ENCODE results near the gene TP63.
A peak's percentile ranks its signal among the peaks of the same experiment; 100 is the strongest.

TP63 gene

DNA sequence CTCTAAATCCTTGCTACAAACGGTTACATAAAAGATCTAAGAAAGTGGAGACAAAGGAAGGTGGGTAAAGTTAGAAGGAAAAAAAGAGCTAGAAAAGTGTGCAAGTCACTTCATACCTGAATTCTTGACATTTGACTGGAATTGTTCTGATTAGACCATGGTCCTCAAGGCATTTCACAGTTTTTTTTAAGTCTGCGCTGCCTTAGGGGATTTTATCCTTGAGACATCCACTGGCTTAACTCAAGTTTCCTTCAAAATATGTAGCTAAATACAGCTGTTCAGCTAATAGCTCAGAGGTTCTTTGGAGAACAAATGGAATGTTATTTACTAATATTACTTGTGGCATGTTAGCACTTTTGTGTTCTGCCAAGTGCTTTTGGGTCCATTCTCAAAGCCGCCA is 236.9 kb downstream of the TP63 start:
- no peak for DNase-seq (ENCODE audit: low read depth)

DNA sequence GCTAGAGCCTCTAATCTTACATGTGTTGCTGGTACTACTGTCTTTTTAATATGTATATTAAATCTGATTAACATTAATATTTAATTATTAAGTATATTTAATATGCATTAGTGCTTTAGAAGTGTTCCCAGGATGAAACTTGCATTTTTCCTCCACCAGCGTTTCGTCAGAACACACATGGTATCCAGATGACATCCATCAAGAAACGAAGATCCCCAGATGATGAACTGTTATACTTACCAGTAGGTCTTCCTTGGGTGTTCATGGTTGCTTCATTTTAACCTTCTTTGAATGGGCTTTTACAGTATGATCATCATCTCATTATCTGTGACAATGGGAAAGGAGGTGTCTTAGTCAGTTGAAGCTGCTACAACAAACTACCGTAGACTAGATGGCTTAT is 238.0 kb downstream of the TP63 start:
- no peak for DNase-seq (ENCODE audit: low read depth)

DNA sequence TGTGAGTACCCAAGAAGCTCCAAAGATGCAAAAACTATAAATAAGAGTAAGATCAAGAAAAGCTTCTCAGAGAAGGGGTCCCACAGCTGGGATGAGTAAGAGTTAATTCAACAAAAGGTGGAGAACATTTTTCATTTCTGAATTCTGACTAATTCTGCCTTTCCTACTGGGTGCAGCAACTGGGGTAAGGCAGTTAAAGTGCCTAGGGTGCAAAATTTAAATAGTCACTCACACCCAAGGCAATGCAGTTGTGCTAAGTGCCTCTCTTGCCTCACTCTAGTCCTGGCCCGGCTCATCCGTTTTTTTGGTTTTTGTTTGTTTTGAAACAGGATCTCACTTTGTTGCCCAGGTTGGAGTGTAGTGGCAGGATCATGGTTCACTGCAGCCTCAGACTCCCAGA is 240.2 kb downstream of the TP63 start:
- DNase-seq (ENCODE audit: low read depth) = no peak

DNA sequence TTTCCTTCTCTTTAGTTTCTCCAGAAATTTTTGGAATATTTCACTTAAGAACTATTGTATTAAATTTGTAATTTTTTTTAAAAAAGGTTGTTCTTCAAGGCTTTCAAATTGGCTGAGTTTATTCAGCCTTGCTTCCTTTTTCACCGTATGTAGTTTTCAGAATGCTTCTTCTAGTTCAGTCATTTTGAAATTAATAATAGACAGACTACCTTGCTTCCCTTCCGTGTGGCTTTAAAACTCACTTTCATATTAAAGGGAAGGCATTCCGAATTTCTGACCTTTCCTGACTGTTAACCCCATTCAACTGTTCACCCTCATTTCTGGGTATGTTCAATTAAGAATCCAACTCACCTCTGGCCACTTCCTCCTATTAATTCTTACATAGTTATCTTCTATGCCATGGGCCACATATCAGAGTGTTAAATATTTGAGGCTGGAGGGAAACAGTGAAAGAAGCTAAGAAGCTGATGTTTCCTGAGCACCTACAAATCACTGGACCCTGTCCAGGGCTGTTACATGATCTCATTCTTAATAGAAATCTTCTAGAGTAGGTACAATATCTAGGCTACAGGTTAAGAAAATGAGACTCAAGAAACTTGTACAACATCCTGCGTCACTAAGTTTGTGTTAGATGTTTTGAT is 252.0 kb downstream of the TP63 start:
- DNase-seq (ENCODE audit: low read depth) = no peak

DNA sequence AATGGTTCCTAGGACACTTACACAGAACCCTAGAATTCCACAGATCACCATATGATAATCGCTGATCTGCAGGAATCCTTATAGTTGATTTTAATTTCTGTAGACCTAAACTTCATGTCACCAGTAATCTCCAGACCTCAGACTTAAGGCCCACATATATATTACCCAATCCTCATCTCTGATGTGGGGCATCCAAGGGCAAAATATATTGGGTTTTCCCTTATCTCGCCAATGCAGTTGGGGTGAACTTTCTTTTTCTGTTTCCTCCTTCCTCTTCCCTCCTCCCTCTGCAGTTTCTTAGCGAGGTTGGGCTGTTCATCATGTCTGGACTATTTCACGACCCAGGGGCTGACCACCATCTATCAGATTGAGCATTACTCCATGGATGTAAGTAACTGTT is 259.3 kb downstream of the TP63 start:
- DNase-seq (ENCODE audit: low read depth) = no peak

DNA sequence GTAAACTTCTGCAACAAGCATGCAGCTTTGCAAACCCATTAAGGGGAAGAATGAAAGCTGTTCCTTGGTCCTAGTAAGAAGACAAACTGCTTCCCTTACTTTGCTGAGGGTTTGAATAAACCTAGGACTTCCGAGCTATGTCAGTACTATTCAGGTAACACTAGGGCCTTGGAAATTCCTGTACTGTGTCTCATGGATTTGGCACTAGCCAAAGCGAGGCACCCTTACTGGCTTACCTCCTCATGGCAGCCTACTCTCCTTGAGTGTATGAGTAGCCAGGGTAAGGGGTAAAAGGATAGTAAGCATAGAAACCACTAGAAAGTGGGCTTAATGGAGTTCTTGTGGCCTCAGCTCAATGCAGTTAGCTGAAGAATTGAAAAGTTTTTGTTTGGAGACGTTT is 265.3 kb downstream of the TP63 start:
- no peak for DNase-seq (ENCODE audit: low read depth)

DNA sequence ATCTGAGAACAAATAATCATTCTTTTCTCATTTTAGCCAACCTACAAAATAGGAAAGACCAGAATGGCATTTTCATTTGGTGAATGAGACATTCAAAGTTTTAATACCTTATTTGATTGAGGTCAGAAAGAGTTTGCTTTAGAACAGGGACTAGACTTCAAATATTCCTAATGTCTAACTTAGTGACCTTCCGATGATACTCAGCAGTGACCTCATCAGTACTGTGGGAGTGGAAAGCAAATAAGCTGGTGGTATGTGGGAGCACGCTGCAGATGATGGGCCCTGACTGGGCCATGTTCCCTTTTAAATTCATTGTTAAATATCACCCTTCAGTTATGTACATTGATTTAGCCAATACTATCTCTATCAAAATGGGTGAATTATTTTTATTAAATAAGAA is 266.2 kb downstream of the TP63 start:
- no peak for DNase-seq (ENCODE audit: low read depth)

DNA sequence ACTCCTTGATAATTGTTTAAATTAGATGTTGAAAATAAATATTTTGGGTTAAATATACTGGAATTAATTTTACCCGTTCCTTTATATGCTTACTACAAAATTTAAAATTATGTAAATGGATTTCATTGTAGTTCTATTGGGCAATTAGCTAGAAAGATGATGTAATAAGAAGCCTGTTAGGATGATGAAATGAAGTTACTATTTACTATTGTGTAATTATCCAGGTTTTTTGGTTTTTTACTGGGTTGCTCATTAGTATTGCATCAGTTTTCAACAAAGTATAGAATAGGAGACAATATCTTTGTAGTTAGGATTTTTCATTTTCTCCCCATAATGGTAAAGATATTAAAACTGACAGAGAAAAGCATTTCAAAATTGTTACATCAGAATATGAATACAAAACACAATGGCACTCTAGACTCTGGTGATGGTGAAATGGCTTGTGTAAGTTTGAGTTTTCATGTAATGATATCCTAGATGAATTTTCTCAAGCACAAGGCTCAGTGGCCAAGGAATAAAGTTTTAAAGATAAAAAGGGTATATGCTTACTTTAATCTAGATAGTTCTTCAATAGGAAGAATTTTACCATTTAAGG is 267.5 kb downstream of the TP63 start:
- peak; percentile 3 for DNase-seq (ENCODE audit: low read depth)

DNA sequence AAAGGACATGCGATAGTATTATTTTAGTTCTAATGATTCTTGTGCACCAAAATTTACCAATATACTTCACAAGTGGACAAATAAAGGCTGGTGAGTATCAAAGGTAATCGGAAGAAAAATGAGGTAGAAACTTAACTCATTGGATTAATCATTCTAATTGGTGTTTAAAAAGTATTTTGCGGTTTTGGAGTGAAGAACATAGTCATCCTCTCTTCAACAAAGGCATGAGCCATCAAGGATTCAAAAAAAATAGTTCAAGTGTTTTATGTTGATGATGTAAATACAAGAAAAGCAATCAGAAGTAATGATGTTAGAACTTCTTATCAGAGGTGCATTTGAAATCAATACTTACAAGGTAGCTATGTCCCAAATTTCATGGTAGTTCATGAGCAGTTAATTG is 268.0 kb downstream of the TP63 start:
- no peak for DNase-seq (ENCODE audit: low read depth)

DNA sequence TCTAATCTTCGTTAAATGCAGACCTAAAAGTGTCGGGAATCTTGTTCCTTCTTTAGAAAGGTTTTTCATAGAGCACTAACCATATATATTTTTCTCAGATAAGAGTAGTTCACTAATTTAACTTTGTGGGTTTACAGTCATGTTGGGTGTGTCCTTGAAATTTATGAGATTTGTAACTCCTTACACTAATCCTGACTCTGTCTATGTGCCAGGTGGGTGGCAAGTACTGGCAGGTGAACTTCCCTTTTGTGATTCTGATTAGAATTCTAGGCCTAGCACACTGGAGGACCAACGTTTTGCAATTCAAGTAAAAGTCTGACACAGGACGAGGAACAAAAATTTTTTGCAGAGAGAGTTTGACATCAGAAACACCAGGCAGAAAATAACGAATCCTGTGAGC is 269.4 kb downstream of the TP63 start:
- no peak for DNase-seq (ENCODE audit: low read depth)

DNA sequence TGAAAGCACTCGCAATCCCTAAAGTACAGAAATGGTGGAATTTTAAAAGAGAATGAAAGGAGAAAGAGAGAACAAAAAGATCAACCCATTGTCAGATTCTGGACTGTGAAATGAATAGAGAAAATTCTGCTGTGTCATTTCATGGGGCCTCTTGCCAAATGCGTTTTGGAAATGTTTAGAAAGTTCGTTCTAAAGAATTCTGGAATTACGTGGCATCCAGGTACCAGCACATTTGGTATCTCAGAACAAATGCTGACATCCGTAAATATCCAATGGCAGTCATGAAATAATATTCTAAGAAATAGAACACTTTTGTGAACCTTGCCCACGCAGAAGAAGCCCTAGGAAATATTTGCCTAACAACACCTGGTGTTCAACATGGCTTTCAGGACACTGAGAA is 270.3 kb downstream of the TP63 start:
- no peak for DNase-seq (ENCODE audit: low read depth)

DNA sequence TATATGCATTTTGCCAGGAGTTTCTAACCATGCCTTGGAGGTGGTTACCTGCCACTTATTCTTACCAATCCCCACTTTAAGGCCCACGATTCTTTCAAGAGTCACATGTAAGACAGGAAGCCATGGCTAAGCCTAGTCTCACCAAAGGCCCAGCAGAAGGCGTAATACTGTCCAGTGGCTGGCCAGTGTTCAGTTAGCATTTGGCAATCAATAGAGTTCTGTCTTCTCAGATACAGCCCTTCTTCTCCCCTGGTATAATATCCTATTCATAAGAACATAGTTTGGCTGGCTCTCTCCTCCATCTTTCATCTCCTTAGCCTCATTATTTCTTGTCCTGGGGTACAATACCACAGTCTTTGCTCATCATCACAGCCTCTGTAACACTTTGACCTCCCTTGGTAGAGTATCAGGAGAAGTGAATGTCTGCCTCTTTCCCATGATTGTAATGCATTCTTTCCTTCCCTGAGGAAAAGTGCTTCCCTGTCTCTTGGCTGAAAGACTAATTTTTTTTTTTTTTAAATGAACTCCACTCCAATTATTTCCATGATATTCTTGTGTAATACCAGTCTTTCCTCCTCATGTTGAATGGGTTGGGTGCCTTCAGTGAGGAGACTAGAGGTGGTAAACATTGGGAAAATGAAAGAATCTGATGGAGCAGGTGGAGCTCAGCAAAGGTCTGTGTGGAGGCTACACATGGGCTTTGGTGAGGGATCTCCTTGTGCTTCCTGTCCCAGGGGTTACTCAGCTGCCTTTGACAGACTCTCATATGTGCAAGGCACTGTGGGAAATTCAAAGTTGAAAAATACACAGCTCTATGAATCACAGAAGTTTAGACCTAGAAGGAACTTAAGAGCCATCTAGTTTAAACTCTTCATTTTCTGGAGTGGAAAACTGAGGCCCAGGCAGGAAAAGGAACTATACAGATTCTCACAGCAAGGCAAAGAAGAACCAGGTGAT is 271.3 kb downstream of the TP63 start:
- peak; percentile 3 for DNase-seq (ENCODE audit: low read depth)

DNA sequence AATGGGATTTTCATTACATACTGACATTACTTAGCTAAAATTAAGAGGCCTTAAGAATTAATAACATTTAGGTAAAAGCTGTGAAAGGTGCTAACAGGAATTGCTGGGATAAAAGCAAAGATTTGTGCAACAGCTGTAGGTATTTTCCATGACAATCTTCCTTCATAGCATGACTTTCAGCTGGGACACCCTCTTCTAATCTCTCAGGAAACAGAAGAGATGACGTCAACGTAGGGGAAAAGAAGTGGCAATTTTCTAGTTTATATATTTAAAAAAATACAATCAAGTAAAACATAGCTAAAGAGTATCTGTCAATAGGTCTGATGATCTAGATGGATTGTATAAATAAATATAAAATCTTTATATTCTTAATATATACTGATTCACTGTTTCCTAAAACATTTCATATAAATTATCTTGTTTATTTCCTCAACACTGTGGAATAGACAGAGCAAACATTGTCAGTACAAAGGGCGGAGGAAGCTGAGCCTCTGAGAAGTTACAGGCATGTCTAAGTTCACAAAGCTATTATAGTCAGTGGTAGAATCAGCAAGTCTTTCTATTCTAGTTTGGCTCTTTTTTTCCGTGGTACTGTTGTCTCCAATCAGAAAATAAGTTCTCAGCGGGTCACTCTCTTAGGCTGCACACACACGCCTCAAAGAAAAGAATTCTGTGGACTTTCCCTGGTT is 272.5 kb downstream of the TP63 start:
- no peak for DNase-seq (ENCODE audit: low read depth)

DNA sequence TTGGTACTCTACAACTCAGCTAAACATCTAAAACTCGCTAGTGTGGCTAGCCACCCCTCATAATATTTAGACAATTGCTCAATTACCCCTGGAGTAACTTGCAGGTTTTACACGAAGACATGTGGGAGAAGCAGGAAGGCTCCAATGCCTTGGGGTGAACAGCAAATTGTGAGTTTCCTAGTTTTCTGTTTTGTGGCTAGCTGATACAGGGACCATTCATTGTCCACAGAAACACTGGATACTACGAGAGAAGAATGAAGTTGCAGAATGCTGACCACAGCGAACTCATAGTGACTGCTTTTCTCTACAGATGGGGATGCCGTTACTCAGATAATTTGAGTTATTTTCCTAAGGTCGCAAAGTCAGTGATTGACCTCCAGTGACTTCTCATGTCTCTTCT is 276.6 kb downstream of the TP63 start:
- no peak for DNase-seq (ENCODE audit: low read depth)

DNA sequence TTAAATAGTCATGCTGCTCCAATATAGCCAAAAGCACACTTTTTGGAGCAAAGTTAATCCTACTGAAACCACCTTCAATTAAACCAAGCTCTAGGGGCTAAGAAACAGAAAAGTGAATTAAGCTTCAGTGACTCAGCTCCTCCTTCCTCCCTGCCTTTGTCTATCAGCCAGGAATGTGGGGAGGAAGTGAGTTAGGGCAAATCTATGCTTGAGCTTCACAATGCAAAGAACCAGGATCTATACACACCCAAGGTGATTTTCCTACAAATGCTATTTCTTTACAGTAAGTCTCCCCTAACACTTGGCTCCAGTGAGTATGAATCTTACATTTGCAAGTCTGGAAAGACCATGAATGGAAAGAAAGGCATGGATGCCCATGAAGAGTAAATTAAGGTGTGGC is 277.5 kb downstream of the TP63 start:
- peak; percentile 20 for DNase-seq (ENCODE audit: low read depth)

DNA sequence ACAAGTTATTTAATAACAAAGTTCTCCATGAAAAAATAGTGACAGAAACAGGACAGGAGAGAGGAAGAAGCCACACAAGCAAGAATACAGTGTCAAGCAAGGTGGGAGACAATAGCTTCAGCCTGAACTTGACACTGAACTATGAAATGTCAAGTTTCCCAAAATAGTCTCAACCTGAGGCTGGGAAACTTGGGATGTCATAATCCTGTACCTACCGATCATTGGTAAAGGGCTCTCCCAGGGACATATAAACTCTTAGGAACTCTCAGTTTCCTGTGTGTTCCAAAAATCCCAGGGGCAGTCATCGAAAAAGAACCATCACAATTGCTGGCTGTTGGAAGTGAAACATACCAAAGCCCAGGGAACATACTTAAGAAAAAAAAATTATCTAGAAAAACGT is 277.9 kb downstream of the TP63 start:
- DNase-seq (ENCODE audit: low read depth) = no peak

DNA sequence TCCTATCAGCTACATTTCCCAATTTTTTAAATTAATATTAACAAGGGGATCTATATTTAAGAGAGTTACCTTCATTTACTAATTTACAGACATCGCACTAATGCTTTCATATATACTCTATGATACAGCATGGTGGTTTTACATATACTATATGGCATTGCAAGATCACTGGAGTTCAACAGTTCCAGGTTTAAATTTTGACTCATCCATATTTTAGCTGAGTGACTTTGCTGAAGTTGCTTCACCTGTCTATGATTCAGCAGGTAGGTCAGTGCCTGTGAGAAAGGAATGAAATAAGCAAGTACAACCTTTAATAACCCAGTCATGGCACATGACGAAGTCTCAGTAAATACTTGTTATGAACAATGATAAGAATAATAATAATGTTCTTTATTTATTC is 278.4 kb downstream of the TP63 start:
- DNase-seq (ENCODE audit: low read depth) = no peak

DNA sequence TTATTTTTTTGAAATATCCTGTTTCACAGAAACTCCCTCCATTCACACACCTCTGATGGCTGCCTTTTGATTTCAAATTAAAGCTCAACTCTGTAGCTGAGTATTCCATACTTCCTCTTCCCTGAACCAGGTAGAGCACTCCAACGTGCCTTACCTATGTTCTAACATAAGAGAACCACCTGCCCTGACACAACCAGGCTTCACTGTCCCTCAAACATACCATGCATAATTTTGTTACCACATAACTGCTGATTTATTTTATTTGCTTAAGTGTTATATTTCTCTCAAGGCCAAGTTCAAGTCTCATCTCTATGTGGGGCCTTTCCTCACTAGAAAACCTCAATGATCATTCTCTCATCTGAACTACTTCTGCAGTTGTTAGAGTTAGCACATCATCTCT is 279.8 kb downstream of the TP63 start:
- no peak for DNase-seq (ENCODE audit: low read depth)

DNA sequence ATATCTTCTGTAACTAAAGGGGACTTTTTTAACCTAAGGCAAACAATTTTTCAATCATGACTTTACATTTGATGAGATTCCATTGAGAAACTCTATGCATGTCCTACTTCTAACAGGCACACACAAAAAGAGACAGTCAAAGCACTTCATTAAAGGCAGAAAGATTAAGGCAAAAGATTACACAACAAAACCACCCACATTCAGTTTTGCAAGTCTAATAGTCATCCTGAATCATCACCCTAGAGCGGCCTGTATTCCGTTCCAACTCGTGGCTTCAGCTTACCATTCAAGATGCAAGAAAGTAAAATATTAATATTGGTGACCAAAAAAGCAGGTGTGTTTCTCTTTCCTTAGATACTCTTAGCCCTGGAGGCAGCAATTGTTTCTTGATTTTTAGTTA is 283.6 kb downstream of the TP63 start:
- DNase-seq (ENCODE audit: low read depth) = peak; percentile 82

DNA sequence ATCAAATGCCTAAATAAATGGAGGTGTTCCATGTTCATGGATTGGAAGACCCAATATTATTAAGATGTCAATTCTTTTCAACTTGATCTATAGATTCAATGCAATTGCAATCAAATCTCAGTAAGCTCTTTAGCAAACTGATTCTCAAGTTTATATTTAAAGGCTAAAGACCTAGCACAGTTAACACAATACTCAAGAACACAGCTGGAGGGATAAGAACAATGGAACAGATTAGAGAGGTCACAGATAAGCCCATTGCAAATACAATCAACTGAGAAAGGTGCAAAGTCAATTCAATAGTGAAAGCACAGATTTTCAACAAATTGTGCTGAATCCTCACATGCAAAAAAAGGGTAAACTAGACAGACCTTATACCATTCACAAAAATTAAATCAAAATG is 290.6 kb downstream of the TP63 start:
- DNase-seq (ENCODE audit: low read depth) = no peak

DNA sequence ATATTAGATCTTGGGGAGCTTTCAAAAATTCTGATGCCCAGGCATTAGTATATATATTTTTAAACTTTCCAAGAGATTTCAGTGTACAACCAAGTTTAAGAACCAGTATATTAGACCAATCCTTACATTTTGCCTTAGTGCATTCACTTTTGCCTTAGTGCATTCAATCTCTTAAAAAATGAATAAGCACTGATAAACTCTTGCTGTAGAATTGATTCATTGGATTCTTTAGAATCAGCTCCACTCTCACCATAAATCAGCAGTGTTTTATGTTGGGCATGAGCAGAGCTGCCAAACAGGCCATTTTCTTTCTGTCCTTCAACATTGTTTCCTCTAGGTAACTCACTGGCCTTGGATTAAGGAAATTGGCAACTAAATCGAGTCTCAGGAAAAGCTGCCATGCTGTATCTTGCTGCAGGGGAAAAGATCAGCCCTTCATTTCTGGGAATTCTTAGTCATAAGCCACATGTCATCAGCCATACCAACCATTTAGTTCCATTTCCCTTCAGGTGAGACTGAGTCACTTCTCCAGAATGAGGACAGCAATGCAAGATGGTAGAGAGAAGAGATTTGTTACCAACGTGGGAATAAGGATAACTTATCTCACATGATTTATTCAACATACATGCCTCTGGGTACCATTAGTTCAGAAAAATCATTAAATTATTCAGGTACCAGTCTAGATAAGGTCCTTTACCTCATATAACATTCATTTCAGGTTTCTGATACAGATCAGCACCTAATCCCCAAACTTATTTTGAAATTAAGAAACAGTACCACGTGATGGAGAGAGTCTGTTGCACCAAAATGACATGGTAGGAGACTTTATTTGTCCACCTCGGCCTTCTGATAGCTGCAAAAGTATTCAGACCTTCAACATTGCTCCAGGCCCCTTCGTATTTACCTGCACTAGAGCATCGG is 297.0 kb downstream of the TP63 start:
- DNase-seq (ENCODE audit: low read depth) = no peak

All from GM04504 (cell line).